Mesothelial cell of epicardium (in vitro differentiated cells): ENCODE data around the gene ABCA4. TPM values are rescaled to one million over a fixed set of nuclear protein-coding genes. Genes with fewer than 3 reads are reported as not detected.

Source experiments
- DNase-seq, 2 experiments: peaks; one replicate each; pipeline ENCODE4 v3.0.0; 2021; ENCODE audit warnings: low spot score in 2 of 2; ENCODE audit not compliant: unreplicated experiment in 2 of 2
- H3K27ac Mint-ChIP-seq: 2 replicates; pipeline ENCODE4 v1.8.0; 2021; ENCODE audit warnings: mixed read lengths
- H3K27me3 Mint-ChIP-seq: 2 replicates; pipeline ENCODE4 v1.8.0; 2021; ENCODE audit warnings: low read depth, mixed read lengths
- H3K36me3 Mint-ChIP-seq: 2 replicates; pipeline ENCODE4 v1.8.0; 2021; ENCODE audit warnings: mixed read lengths
- H3K4me1 Mint-ChIP-seq: 2 replicates; pipeline ENCODE4 v1.8.0; 2021; ENCODE audit warnings: mixed read lengths
- H3K4me3 Mint-ChIP-seq: 2 replicates; pipeline ENCODE4 v1.8.0; 2021; ENCODE audit warnings: mild to moderate bottlenecking, moderate library complexity, mixed read lengths
- H3K9me3 Mint-ChIP-seq: 2 replicates; pipeline ENCODE4 v1.8.0; 2021; ENCODE audit warnings: mixed read lengths
- CTCF ChIP-seq: fragments of 200-600 bp; sonication (generic); IDR thresholded peaks from one replicate; pipeline ENCODE4 v1.5.0; 2021; ENCODE audit warnings: antibody characterized with exemption; ENCODE audit not compliant: unreplicated experiment
- total RNA-seq: library from RNA; stranded (reverse); gene quantifications from 3 replicates; pipeline ENCODE4 v1.2.1, GENCODE V29; 2021

ABCA4 gene
- total RNA-seq, 1 donor from 2014 or later = 14.5 TPM

GRCh38 chr1:94011129-94011528, 109.8 kb downstream of the ABCA4 start:
- no peak overlapping the region for H3K27ac Mint-ChIP-seq
- DNase-seq = no peak
- TF ChIP-seq CTCF = no peak
- H3K36me3 Mint-ChIP-seq = no peaks in the 10 kb centered on the region
- no peaks in the 10 kb centered on the region for H3K9me3 Mint-ChIP-seq
- no peak overlapping the region for H3K4me3 Mint-ChIP-seq
- no peaks in the 10 kb centered on the region for H3K27me3 Mint-ChIP-seq
- peaks cover 12% of the 10 kb centered on the region for H3K4me1 Mint-ChIP-seq

GRCh38 chr1:94009304-94009703, 111.6 kb downstream of the ABCA4 start:
- Mint-ChIP-seq H3K27me3 (no peaks in the 10 kb centered on the region), H3K27ac (no peak overlapping the region), H3K4me1 (peaks cover 12% of the 10 kb centered on the region), H3K36me3 (no peaks in the 10 kb centered on the region), H3K9me3 (no peaks in the 10 kb centered on the region), H3K4me3 (no peak overlapping the region)
- TF ChIP-seq CTCF = no peak
- no peak for DNase-seq

- H3K4me3 Mint-ChIP-seq = no peak overlapping the region
- no peaks in the 10 kb centered on the region for H3K27me3 Mint-ChIP-seq
- no peak for TF ChIP-seq CTCF
- no peak for DNase-seq
- no peak overlapping the region for H3K27ac Mint-ChIP-seq
- H3K4me1 Mint-ChIP-seq = no peaks in the 10 kb centered on the region
- H3K36me3 Mint-ChIP-seq = no peaks in the 10 kb centered on the region
- H3K9me3 Mint-ChIP-seq = no peaks in the 10 kb centered on the region
Observed at GRCh38 chr1:94006604-94007003, 114.3 kb downstream of the ABCA4 start.

GRCh38 chr1:94004924-94005323, 116.0 kb downstream of the ABCA4 start:
- Mint-ChIP-seq H3K4me1 (no peaks in the 10 kb centered on the region), H3K27me3 (no peaks in the 10 kb centered on the region), H3K9me3 (no peaks in the 10 kb centered on the region), H3K27ac (no peak overlapping the region), H3K4me3 (no peak overlapping the region), H3K36me3 (no peaks in the 10 kb centered on the region)
- TF ChIP-seq CTCF = no peak
- DNase-seq = no peak

- no peaks in the 10 kb centered on the region for H3K27me3 Mint-ChIP-seq
- H3K27ac Mint-ChIP-seq = no peak overlapping the region
- peak in 1 of 2 experiments; percentile 20 for DNase-seq
Observed at GRCh38 chr1:94002046-94002787, 118.7 kb downstream of the ABCA4 start.

More at GRCh38 chr1:94002046-94002787, 118.7 kb downstream of the ABCA4 start:
- Mint-ChIP-seq H3K36me3 (no peaks in the 10 kb centered on the region), H3K9me3 (no peaks in the 10 kb centered on the region), H3K4me1 (no peaks in the 10 kb centered on the region), H3K4me3 (no peak overlapping the region)
- no peak for TF ChIP-seq CTCF
